ENCODE data around the gene ZPBP2.

The ZPBP2 gene

DNA sequence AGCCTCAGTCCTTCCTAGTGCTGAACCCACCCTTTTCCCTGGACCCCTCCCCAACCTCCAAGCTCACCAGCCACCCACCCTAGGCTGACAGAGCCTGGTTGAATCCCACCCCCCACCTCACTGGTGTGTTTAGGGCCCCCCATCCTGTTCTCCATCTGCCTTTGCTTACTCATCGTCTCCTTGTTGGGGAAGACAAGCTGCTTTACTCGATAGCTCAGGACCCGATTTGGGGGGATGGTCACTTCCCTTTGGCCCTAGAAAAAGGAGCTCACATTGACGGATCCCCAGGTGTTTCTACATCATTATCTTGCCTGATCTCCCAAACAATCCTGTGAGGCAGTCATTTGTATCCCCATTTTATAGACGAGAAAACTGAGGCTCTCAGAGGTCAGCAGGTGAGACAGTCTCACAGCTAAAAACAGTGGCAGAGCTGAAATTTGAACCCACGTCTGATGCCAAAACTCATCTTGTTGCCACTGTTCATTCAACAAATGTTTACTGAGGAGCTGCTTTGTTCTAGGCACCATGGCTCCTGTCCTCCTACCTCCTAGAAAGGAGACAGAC, 40.9 kb downstream of the ZPBP2 start:
- DNase-seq (ENCODE audit: low read depth, low spot score): no peak

- no peak for DNase-seq (ENCODE audit: low read depth, low spot score)
Observed at GRCh38 chr17:39913989-39914388, 46.0 kb downstream of the ZPBP2 start.

- no peak for DNase-seq (ENCODE audit: low read depth, low spot score)
Observed at GRCh38 chr17:39915559-39915958, 47.6 kb downstream of the ZPBP2 start.

DNA sequence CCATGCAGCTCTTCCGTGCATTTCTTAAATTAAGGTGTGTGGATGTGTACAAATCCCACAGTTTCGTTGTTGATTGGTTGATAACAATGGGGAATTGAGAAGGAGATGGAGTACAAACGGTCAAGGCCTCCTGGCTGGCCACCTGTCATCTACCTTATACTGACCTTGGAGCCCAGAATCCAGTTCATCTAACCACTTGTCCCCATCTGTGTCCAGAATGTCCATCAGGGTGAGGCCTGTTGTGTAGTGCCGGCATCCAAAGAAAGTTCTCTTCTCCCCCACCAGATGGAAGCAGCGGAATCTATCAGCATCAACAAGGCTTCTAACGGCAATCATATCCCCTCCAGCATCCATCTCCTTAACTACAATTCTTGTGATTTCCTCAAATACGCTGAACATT, 48.9 kb downstream of the ZPBP2 start:
- DNase-seq (ENCODE audit: low read depth, low spot score): no peak

- DNase-seq (ENCODE audit: low read depth, low spot score): no peak
Observed at GRCh38 chr17:39919087-39919683, 51.2 kb downstream of the ZPBP2 start.

GRCh38 chr17:39920218-39921210, 52.5 kb downstream of the ZPBP2 start:
- DNase-seq (ENCODE audit: low read depth, low spot score): peak; percentile 47

- no peak for DNase-seq (ENCODE audit: low read depth, low spot score)
Observed at GRCh38 chr17:39921323-39921722, 53.3 kb downstream of the ZPBP2 start.

- no peak for DNase-seq (ENCODE audit: low read depth, low spot score)
Observed at GRCh38 chr17:39922006-39922405, 54.0 kb downstream of the ZPBP2 start.

DNA sequence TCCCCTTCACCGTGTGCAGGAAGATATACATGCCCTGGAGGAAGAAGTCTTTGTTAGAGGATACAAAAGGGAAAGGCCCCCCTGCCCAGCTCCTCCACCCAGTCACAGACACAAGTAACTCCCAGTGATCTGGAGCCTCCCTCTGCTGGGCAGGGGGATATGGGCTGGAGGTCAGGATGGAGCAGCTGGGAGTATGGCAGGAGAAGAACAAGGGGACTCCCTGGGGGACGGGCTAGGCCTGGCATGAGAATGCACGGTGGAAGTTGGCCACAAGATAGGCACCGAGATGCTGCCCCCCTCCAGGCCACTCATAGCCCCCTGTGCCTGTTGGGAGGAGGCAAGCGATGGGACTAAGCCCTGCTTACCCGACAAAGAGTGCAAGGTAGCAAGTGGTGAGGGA, 55.2 kb downstream of the ZPBP2 start:
- no peak for DNase-seq (ENCODE audit: low read depth, low spot score)

GRCh38 chr17:39923836-39924690, 56.1 kb downstream of the ZPBP2 start:
- DNase-seq (ENCODE audit: low read depth, low spot score): no peak

GRCh38 chr17:39924691-39925055, 56.7 kb downstream of the ZPBP2 start:
- DNase-seq (ENCODE audit: low read depth, low spot score): no peak

DNA sequence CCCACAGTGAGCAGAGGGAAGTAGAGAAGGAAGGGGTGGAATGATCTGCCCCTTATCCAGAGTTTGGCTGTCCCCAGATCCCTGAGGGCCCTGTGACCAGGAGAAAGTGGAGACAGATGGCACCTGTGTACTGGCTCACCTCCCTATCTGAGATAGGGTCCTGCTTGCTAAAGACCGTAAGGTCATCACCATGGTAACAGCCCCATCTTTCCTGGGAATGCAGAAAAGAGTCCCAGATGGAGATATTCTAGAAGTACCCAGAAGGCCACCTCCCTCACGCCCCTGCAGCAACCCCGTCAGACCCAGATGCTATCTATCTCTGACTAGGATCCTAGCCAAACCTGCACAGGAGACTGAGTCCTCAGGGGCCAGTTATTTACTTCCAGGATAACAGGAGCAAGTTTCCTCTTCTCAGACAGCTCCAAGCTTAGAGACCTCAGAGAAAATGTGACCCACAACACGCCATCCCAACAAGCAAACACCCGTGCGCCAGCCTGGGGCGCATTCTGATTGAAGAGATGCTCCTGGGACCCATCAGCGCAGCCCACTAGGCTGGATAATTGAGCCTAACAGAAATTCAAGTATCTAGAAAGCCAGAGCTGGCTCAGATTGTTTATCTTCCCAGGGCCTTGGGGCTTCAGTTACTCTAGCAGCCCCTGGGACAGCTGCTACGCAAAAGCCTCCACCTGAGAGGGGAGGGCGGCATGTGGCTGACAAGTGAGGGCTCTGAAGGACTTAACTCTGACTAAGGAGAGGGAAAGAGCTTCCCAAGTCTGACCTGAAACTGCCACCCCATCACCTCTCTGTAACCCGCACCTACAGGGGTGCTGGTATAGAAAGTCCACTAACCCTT, 57.5 kb downstream of the ZPBP2 start:
- DNase-seq (ENCODE audit: low read depth, low spot score): no peak

DNA sequence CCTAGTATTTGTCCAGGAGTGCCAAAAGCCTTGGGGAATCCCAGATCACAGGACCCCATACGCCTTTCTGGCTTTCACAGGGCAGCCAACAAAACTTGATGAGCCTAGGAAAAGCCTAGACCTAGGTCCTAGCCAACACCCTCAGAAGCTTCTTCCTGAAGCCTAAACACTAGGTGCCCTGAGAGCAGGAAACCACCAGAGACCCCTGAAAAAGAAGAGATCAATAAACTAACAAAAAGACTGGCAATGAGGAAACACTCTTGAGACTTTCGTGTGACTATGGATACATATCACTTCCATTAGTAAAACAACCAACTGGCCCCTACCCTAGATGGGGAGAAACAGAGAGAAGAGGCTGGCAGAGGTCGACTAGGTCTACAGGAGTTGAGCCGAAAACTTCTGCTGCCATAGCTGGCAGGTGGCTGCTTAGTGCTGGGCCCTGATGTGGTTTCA, 58.2 kb downstream of the ZPBP2 start:
- no peak for DNase-seq (ENCODE audit: low read depth, low spot score)

DNA sequence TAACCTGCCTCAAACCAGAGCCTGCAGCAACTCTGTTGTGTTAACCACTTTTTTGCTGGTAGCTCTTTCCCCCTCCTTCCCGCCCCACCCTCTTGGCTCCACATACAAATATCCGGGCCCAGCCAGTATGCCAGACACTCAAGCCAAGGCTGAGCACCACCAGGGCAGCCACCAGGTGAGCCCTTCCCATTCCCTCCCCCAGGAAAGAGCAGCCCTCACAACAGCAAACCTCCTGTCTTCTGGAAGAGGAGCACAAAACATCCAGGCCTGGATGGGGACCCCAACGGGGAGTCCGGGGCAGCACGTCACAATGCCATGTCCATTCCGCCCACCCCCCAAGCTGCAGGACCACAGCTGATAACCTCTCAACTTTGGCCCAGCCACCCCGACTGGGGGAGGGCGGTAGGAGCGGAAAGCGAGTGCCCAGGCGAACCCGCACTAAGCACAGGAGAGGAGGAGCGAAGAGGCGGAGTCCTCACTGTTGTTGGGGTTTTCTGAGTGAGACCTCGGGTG, 58.6 kb downstream of the ZPBP2 start:
- DNase-seq (ENCODE audit: low read depth, low spot score): no peak

All from activated naive CD8-positive, alpha-beta T cell treated with anti-CD3 and anti-CD28 coated beads, Interleukin-2, amount 50 U/mL, for 16 hours (primary cell).